Stimulated activated CD4-positive, alpha-beta T cell treated with anti-CD3 and anti-CD28 coated beads, TNF-alpha, amount 100 ng/mL, for 4 hours (primary cell): Measurements from ENCODE around the gene PDP2.
A peak's percentile ranks its signal among the peaks of the same experiment; 100 is the strongest.

Experiments used
- DNase-seq, 3 experiments: peaks; one replicate each; pipeline ENCODE4 v3.0.0-alpha.2; 2020; ENCODE audit warnings: low read depth in 3 of 3

PDP2 gene

DNA sequence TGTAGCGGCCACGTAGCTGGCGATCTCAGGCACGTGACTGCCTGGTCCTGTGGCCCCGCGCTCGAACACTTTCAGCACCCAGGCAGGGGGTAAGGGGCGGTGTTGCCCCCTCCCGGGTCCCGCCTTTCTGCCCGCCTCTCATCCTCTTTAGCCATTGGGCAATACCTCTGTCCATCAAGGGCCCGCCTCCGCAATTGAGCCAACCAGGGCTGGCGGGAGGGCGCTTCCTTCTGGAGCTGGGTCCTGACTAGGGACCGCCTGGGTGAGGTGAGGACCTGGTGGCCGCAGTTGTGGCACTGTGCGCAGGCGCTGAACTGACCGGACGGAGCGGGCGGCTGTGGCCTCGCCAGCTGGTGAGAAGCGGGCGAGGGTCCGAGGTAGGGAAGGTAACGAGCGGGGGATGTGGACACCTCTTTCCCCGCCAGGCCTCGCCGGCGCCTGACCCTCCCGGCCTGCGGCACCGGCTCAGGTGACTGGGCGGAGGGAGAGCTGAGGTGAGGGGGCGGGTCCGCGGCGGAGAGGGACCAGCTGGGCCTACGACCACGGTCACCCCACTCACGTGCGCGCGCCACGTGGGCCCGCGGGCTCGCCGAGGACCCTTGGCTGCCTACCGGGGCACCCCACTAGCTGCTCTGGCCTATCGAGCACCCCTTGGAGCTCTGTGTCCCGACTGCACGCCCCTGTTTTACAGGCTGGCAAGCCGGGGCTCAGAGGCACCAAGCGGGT lies at the start of gene PDP2:
PDP2 (plus strand) TSS at position 228 of the 726 bp plus-strand sequence. CDS start 3,770 bp downstream, outside the sequence.
- DNase-seq, result peak; percentile 74 to 79 (median 77)

DNA sequence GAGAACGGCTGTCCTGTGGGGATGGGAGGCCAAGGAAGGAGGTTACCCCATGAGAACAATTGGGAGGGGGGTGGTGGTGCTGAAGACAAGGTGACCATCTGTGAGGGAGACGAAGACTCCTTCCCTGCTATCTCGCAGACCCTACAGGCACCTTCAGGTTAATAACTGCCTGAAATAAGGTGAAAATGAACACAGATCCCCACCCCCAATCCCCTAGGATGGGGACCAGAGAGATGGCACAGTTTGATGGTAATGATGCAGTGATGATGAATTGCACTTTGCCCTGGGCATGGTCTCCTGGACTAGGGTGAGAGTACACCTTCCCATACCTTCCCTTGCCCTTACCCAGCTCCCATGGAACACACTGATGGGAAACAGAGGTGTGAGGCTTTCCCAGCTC lies 48.1 kb upstream of the PDP2 start:
- DNase-seq, result no peak

GRCh38 chr16:66832661-66833305 lies 47.5 kb upstream of the PDP2 start:
- no peak for DNase-seq

- no peak for DNase-seq
Measured at GRCh38 chr16:66834746-66835145, 45.6 kb upstream of the PDP2 start.

- no peak for DNase-seq
Measured at GRCh38 chr16:66840883-66841282, 39.4 kb upstream of the PDP2 start.

- no peak for DNase-seq
Measured at GRCh38 chr16:66841366-66841765, 38.9 kb upstream of the PDP2 start.

- DNase-seq, result no peak
Measured at GRCh38 chr16:66842765-66843164, 37.5 kb upstream of the PDP2 start.

DNA sequence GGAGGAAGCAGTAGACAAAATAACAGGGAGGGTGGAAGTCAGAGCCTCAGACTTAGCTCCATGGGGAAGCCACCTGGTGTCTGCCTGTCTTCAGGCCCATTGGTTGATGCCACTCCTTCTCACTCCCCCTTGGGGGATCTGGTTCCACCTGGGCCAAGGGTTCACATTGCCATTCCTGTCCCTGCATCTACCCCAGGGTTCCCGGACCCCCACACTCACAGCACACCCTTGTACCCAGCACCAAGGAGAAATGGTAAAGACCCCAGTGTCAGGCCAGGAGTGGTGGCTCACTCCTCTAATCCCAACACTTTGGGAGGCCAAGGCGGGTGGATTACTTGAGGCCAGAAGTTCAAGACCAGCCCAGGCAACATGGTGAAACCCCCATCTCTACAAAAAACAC lies 37.1 kb upstream of the PDP2 start:
- DNase-seq, result no peak

DNA sequence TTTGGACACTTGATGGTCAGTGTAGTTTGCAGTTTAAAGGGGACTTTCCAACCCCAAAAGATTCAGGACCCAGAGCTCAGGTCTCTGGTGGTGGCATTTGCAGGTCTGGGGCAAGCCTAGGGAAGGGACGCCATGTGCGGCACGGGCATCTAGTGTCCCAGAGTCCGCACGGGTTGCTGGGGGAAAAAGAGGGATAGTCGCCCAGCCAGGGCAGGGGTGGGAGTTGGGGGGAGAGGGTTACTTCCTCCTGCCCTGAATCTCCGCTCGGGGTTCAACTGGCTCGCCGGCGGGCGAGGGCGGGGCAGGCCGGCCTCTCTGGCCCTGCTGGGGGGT lies 36.3 kb upstream of the PDP2 start:
- no peak for DNase-seq

DNA sequence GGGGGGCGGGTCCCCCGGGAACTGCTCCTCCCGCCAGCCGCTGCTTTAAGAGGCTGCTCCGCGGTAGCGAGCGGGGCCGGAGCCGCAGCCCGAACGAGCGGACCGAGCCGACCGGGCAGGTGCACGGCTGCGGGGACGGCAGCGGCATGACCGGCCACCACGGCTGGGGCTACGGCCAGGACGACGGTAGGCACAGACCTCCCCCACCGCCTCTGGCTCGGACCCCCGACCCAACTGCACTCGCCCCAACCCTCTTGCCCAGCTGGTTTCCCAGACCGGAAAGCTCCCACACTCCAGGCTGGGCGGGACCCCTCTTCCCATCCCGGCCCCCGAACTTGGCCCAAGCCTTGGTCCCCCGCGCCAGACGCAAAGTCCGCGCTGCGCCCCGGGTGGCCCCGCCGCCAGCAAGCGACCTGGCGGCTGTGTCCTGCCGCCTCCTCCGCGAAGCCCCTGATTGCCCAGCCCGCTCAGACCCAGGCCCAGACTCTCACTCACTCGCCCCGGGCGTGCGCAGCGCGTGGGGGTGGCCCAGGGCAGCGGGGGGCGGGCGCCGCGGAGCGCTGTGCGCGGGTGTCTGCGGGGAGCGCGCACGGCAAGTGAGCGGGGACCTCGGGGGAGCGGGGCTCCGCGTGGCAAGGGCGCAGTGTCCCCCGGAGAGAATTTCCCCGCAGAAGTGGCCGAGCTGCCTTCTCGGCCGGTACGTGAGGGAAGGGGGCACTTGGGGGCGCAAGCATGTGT lies 35.8 kb upstream of the PDP2 start, which contains the start of gene CA7:
CA7 (plus strand) TSS at position 73 of the 738 bp plus-strand sequence; CDS start at position 147, 74 bp downstream.
- DNase-seq, result no peak

DNA sequence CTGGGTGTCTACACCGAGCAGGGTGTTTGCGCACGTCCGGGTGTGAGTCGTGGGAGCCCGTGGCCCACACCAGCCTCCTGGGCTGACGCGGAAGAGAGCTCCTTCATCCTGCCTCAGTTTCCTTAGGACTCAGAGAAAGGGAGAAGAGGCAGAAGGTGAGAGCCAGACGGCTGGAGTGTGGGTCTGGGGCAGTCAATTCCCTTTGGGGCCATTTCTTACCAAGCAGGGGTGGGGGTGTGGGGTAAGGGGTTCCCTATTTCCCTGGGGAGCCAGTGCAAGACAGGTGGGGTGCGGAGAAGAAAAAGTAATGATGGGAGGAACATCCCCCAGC lies 35.3 kb upstream of the PDP2 start:
- DNase-seq, result no peak

DNA sequence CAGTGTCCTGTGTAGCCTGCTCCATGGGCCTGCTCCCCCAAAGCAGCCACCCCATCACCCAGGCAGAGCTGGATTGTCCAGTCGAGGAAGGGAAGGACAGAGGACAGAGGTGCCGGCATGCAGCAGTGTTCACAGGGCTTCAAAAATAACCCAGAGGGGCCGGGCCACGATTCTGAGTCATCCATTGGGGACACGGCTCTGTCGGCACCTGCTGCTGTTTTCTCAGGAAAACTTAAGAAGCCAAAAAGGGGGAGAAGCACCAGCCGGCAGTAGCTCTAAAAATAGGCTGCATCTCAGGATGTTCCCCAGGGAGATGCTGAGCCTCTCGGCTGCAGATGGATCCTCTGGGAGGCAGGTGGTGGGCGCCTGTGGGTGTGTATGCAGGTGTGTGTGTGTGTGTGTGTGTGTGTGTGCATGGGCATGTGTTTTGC lies 34.5 kb upstream of the PDP2 start:
- DNase-seq, result no peak

DNA sequence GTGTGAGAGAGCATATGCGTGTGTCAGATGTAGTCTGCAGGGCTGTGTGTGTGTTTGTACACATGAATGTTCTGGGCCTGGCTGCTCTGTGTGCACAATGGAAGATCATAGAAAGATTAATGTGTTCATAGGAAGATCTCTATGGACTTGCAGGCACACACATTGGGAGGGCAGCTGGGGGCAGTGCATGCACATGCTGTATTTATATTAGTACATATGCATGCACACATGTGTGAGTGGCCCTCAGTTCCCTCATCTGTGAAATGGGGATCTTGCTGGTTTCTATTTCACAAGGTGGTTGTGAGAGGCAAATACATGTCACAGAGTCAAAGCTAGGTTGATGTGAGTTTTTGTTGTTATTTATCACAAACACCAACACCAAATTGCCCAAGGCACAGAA lies 34.0 kb upstream of the PDP2 start:
- no peak for DNase-seq

- no peak for DNase-seq
Measured at GRCh38 chr16:66846831-66847230, 33.5 kb upstream of the PDP2 start.

- DNase-seq, result no peak
Measured at GRCh38 chr16:66847533-66848067, 32.7 kb upstream of the PDP2 start.

DNA sequence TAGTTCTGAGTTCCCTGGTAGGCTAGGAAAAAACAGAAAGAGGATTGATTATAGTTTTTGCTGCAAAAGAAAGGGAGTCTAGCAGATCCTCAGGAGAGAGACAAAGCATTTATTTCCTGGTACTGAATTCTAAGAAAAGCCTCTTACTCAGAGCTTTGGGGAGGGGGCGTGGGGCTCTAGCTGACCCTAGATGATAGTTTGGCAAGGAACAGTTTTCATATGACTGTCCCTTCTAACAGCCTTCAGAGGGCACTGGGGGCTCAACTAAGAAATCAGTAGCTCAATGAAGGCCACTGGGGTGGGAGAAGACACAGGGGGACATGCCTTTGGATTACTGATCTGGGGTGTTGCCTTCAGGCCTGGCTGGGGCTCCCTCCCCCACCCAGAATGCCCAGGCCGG lies 32.1 kb upstream of the PDP2 start:
- DNase-seq, result no peak

DNA sequence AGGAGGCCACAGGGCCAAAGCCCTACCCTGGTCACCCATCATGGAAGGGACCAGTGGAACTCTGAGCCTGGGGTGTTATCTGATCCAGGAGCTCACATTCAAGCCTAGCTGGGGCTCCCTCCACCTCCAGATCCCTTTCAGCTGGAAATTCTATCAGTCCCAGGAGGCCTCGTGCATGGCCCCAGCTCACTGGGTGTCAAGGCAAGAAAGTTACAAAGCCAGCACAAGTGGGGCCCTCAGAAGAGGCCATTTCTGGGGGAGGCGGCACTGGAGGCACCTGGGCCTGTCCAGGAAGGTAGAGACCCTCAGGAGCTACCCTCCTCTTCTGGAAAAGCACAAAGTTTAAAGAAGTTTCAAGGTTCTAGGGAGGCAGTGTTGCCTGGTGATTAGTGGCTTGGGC lies 31.3 kb upstream of the PDP2 start:
- DNase-seq, result no peak

- DNase-seq, result no peak
Measured at GRCh38 chr16:66849549-66849948, 30.8 kb upstream of the PDP2 start.

- DNase-seq, result no peak
Measured at GRCh38 chr16:66850115-66850815, 30.1 kb upstream of the PDP2 start.

DNA sequence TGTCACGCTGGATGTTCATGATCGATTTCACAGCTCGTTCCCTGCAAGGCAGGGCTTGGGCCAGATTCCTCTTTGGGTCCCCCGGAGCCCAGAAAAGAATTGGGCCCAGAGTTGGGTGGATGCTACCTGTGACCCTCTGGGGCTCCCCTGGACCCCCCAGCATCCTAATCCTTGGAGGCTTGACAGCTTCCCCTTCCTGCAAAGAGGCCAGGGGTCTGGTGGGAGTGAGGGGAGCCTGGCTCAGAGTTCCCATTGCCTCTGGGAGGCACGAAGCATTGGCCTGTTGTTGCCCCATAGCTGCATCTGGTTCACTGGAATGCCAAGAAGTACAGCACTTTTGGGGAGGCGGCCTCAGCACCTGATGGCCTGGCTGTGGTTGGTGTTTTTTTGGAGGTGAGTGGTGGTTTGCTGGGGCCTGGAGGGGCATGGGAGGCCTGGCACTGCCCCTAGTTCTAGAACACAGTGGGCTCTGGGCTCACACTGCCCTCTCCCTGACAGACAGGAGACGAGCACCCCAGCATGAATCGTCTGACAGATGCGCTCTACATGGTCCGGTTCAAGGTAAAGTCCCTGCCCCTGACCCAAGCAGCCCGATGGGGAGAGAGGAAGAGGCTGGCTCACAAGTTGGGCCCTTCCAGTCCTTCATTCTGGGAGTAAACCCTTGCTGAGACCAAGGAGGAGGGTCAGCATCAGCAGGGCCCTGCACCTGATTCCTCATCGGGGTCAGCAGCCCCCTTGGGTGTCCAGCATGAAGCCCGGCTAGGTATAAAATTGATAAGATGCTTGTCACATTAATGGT lies 28.9 kb upstream of the PDP2 start:
- DNase-seq, result no peak
